ENCODE measurements around the gene EEF2KMT.

- no peak for TF ChIP-seq CTCF (IDR thresholded peaks at IDR 0.05; ENCODE audit: low read length)
- no peak for TF ChIP-seq EZH2 (IDR thresholded peaks at IDR 0.05; ENCODE audit: borderline replicate concordance, low read length)
Measured at GRCh38 chr16:5143761-5144620, 46.4 kb upstream of the EEF2KMT start.

Measured in OCI-LY1 (cell line).